CD4-positive, alpha-beta T cell (primary cell): ENCODE results near the gene LMBR1. TPM values are rescaled to one million over a fixed set of nuclear protein-coding genes. Genes with fewer than 3 reads are reported as not detected.

Source experiments
- ATAC-seq: fragments of 200-7000 bp; cut with Tn5 transposase; one replicate; pipeline ENCODE4 v1.10.0; 2022; ENCODE audit warnings: mild to moderate bottlenecking; ENCODE audit not compliant: poor library complexity
- CTCF ChIA-PET: fragments of 350-600 bp; sonication (Branson Sonifier 250); formaldehyde crosslinking; loops from one replicate; lab custom pipeline; 2021; ENCODE audit warnings: antibody characterized with exemption, inconsistent platforms; lab: Charles Lee
- POLR2A ChIA-PET: fragments of 350-600 bp; sonication (Branson Sonifier 250); formaldehyde crosslinking; loops from one replicate; lab custom pipeline; 2021; ENCODE audit warnings: antibody characterized with exemption, inconsistent platforms; lab: Charles Lee
- DNase-seq, 14 experiments: peaks; one replicate each; pipeline ENCODE4 v3.0.0-alpha.2; 2013 to 2020; ENCODE audit warnings: mixed read lengths in 2 of 14
- H3K27ac ChIP-seq, 2 donors: one replicate each; pipeline versions ENCODE4 v1.5.1 to v1.7.0; 2013; ENCODE audit warnings: low read length in 2 of 2, low read depth in 1 of 2, mild to moderate bottlenecking in 1 of 2
- H3K27me3 ChIP-seq, 2 experiments: 1 replicate in 1 of 2; 2 replicates in 1 of 2; pipeline versions ENCODE4 v1.6.1 to v1.7.0; 2013; ENCODE audit warnings: low read length in 2 of 2, control low read depth in 1 of 2, mild to moderate bottlenecking in 1 of 2, moderate library complexity in 1 of 2; ENCODE audit not compliant: insufficient read depth in 2 of 2, control insufficient read depth in 1 of 2
- H3K36me3 ChIP-seq: one replicate; pipeline ENCODE4 v1.6.1; 2013; ENCODE audit warnings: low read length, control low read depth; ENCODE audit not compliant: insufficient read depth
- H3K4me1 ChIP-seq: one replicate; pipeline ENCODE4 v1.6.1; 2013; ENCODE audit warnings: low read length, control low read depth; ENCODE audit not compliant: insufficient read depth
- H3K4me3 ChIP-seq: one replicate; pipeline ENCODE4 v1.5.1; 2013; ENCODE audit warnings: mild to moderate bottlenecking, low read length, moderate library complexity
- H3K9me3 ChIP-seq, 2 experiments: 1 replicate in 1 of 2; 2 replicates in 1 of 2; pipeline versions ENCODE4 v1.6.1 to v1.7.0; 2013; ENCODE audit warnings: low read length in 2 of 2, mild to moderate bottlenecking in 2 of 2, control low read depth in 1 of 2, moderate library complexity in 1 of 2; ENCODE audit not compliant: control insufficient read depth in 1 of 2, insufficient read depth in 1 of 2
- H3K27ac Mint-ChIP-seq: one replicate; pipeline ENCODE4 v1.8.0; 2020; ENCODE audit warnings: mixed read lengths
- H3K27me3 Mint-ChIP-seq: one replicate; pipeline ENCODE4 v1.8.0; 2021; ENCODE audit warnings: mixed read lengths
- H3K36me3 Mint-ChIP-seq: one replicate; pipeline ENCODE4 v1.8.0; 2021; ENCODE audit warnings: low read depth, mixed read lengths
- H3K4me1 Mint-ChIP-seq: one replicate; pipeline ENCODE4 v1.8.0; 2021; ENCODE audit warnings: low read depth, mixed read lengths
- H3K4me3 Mint-ChIP-seq: one replicate; pipeline ENCODE4 v1.8.0; 2020; ENCODE audit warnings: mild to moderate bottlenecking, mixed read lengths
- H3K9me3 Mint-ChIP-seq: one replicate; pipeline ENCODE4 v1.8.0; 2020; ENCODE audit warnings: mixed read lengths
- intact Hi-C, 2 experiments: fragments of 100-400 bp; cut with DNase I in 1 of 2; cut with micrococcal nuclease in 1 of 2; formaldehyde crosslinking; loops; one replicate each; pipeline versions ENCODE4 v1.15.1 to v1.9.0; 2023 to 2025; cut with DNase I, micrococcal nuclease
- total RNA-seq, 174 experiments: library from RNA in 2 of 174; stranded (reverse) in 2 of 174; gene quantifications; one replicate each; pipeline ENCODE4 v1.2.3 and lab custom pipeline; 2021 to 2026
- TF ChIP-seq, protein P1 (sequence below): fragments of 200-600 bp; IDR thresholded peaks from one replicate; pipeline ENCODE4 v1.8.0; 2022; ENCODE audit warnings: antibody characterized with exemption, mild to moderate bottlenecking

Gene LMBR1
- total RNA-seq, 2 experiments from 2014 or later: 61.6 to 61.9 TPM

DNA sequence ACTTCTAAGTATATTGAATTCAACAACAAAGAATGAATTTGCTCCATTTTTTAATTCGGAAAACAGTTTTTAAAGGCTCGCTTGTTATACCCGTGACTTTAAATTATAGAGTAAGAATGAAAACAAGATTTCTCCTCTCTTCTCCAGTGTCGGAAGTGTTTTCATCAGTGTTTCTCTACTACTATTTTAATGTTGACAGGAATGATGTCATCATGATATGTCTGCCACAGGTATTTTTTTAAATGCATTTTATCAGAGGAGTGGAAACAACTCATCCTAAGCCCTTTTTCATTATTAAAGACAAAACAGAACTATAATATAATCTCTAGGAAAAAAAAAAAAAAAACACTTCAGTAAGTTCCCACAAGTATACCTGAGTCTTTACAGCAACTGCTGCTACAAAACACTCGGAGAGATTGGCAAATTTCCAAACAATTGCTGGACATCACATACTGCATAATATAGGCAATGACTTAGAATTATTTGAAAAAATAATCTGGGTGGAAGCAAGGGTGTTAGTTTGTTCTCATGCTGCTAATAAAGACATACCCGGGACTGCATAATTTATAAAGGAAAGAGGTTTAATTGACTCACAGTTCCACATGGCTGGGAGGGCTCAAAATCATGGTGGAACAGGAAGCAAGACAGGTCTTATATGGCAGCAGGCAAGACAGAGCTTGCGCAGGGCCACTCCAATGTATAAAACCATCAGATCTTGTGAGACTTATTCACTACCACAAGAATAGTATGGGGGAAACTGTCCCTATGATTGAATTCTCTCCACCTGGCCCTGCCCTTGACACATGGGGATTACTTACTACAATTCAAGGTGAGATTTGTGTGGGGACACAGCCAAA, 257.2 kb downstream of the LMBR1 start:
- Mint-ChIP-seq H3K27ac (no peak overlapping the region), H3K4me1 (peaks cover 10% of the 10 kb centered on the region), H3K9me3 (peaks cover 2% of the 10 kb centered on the region), H3K36me3 (no peaks in the 10 kb centered on the region), H3K4me3 (no peak overlapping the region), H3K27me3 (peaks cover 49% of the 10 kb centered on the region)
- H3K27ac ChIP-seq: no peak overlapping the region
- peaks cover 12% of the 10 kb centered on the region for H3K4me1 ChIP-seq
- no peak for DNase-seq
- ATAC-seq: no peak
- TF ChIP-seq, protein P1, sequence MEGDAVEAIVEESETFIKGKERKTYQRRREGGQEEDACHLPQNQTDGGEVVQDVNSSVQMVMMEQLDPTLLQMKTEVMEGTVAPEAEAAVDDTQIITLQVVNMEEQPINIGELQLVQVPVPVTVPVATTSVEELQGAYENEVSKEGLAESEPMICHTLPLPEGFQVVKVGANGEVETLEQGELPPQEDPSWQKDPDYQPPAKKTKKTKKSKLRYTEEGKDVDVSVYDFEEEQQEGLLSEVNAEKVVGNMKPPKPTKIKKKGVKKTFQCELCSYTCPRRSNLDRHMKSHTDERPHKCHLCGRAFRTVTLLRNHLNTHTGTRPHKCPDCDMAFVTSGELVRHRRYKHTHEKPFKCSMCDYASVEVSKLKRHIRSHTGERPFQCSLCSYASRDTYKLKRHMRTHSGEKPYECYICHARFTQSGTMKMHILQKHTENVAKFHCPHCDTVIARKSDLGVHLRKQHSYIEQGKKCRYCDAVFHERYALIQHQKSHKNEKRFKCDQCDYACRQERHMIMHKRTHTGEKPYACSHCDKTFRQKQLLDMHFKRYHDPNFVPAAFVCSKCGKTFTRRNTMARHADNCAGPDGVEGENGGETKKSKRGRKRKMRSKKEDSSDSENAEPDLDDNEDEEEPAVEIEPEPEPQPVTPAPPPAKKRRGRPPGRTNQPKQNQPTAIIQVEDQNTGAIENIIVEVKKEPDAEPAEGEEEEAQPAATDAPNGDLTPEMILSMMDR: no peak
- H3K9me3 ChIP-seq: peaks cover 0 to 14% of the 10 kb centered on the region in 2 experiments
- no peak overlapping the region for H3K4me3 ChIP-seq
- H3K36me3 ChIP-seq: no peaks in the 10 kb centered on the region
- POLR2A ChIA-PET: no interaction called here
- CTCF ChIA-PET: no interaction called here
- peaks cover 0 to 2% of the 10 kb centered on the region in 2 experiments for H3K27me3 ChIP-seq
- intact Hi-C loops: loop anchor here in 1 of 2 experiments (10.0 kb wide), 1 partner anchor 259 kb away; the partner anchor contains the start of gene LMBR1

- intact Hi-C loops: loop anchor here in 1 of 2 experiments (10.0 kb wide), 1 partner anchor 261 kb away; the partner anchor contains the start of gene LMBR1
- ATAC-seq (no peak), DNase-seq (no peak)
- no peak overlapping the region for H3K27ac Mint-ChIP-seq
- no peak overlapping the region for H3K27ac ChIP-seq
- H3K36me3 ChIP-seq: no peaks in the 10 kb centered on the region
- CTCF ChIA-PET: no interaction called here
- no peaks in the 10 kb centered on the region for H3K4me1 ChIP-seq
- H3K4me3 Mint-ChIP-seq: no peak overlapping the region
- TF ChIP-seq, protein P1: no peak
- peaks cover 41% of the 10 kb centered on the region for H3K27me3 Mint-ChIP-seq
- peaks cover 5% of the 10 kb centered on the region for H3K36me3 Mint-ChIP-seq
- H3K4me1 Mint-ChIP-seq: peaks cover under 1% of the 10 kb centered on the region
- peaks cover 0 to 2% of the 10 kb centered on the region in 2 experiments for H3K27me3 ChIP-seq
- peaks cover 11 to 13% of the 10 kb centered on the region in 2 experiments for H3K9me3 ChIP-seq
- POLR2A ChIA-PET: no interaction called here
- H3K9me3 Mint-ChIP-seq: peaks cover 8% of the 10 kb centered on the region
- H3K4me3 ChIP-seq: no peak overlapping the region
Observed at GRCh38 chr7:156634117-156634516, 258.9 kb downstream of the LMBR1 start.

- POLR2A ChIA-PET: no interaction called here
Observed at GRCh38 chr7:156629873-156630272, 263.1 kb downstream of the LMBR1 start.

More at GRCh38 chr7:156629873-156630272, 263.1 kb downstream of the LMBR1 start:
- no peaks in the 10 kb centered on the region for H3K4me1 ChIP-seq
- peaks cover 21% of the 10 kb centered on the region for H3K27me3 Mint-ChIP-seq
- H3K4me1 Mint-ChIP-seq: no peaks in the 10 kb centered on the region
- intact Hi-C loops: loop anchor here in 1 of 2 experiments (10.0 kb wide), 1 partner anchor 265 kb away; the partner anchor contains the start of gene LMBR1
- no peak overlapping the region for H3K4me3 ChIP-seq
- no peaks in the 10 kb centered on the region for H3K36me3 ChIP-seq
- H3K9me3 Mint-ChIP-seq: peaks cover 16% of the 10 kb centered on the region
- peaks cover 0 to 2% of the 10 kb centered on the region in 2 experiments for H3K27me3 ChIP-seq
- CTCF ChIA-PET: no interaction called here
- TF ChIP-seq, protein P1: no peak
- H3K36me3 Mint-ChIP-seq: peaks cover 7% of the 10 kb centered on the region
- H3K4me3 Mint-ChIP-seq: no peak overlapping the region
- no peak overlapping the region for H3K27ac Mint-ChIP-seq
- H3K27ac ChIP-seq: no peak overlapping the region
- no peak for ATAC-seq
- DNase-seq: no peak
- H3K9me3 ChIP-seq: peaks cover 11 to 26% of the 10 kb centered on the region in 2 experiments
